ENCODE measurements around the gene SDK2.
"Not testable (repeated sequence)": the region's sequence is repeated elsewhere in the genome, so short reads cannot be mapped to it uniquely, and the experiment has no call there.

Gene SDK2

GRCh38 chr17:73336408-73337329 lies 307.6 kb downstream of the SDK2 start:
- no peak for DNase-seq

DNA sequence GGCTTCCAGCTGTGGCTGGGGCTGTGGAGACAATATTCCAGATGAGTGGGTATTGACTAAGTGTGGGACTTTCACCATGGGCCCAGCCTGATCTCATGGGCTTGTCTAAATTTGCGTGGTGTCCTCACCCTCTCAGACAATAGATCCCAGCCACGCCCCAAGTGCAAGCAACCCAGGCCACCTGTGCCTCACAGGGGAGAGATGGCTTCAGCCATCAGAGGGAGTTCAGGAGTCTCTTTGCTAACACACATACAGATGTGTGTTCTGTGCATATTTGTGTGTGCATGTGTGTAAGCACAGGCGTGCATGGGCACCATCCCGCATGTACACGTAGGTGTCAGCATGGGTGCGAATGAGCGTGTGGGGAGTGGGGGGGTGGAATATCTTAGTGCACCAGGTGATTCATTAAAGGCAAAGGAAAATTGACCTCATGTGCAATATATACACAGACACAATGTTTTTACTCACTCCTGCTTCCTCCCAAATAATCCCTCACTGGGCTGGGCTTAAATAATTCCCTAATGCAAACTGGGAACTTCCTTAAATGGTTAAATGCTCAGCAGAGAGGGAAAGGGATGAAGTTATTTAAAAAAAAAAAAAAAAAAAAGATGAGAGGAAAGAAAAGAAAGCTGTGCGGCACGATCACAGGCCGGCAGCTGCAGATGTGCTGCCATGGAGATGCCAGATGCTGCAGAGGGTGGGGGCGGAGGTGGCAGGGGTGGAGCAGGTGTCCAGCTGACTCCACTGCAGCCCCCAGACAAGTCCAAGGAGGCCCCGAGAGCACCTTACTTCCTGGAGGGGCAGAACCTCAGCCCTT lies 308.4 kb downstream of the SDK2 start:
- no peak for DNase-seq

- DNase-seq: no peak
Observed at GRCh38 chr17:73334771-73335513, 309.3 kb downstream of the SDK2 start.

DNA sequence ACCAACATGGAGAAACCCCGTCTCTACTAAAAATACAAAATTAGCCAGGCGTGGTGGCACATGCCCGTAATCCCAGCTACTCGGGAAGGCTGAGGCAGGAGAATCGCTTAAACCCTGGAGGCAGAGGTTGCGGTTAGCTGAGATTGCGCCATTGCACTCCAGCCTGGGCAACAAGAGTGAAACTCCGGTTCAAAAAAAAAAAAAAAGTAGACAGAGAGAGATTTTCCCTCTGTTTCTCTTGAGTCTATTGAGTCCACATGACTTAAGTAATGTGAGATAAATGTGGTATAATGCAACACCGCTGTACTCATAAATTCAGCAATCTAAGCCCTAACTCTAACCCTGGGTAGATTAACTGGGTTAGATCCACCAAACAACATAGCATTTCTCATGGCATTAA lies 310.8 kb downstream of the SDK2 start:
- not testable (repeated sequence) for DNase-seq

- no peak for DNase-seq
Observed at GRCh38 chr17:73331060-73331459, 313.2 kb downstream of the SDK2 start.

- no peak for DNase-seq
Observed at GRCh38 chr17:73327676-73328075, 316.6 kb downstream of the SDK2 start.

GRCh38 chr17:73325527-73325842 lies 318.8 kb downstream of the SDK2 start:
- no peak for DNase-seq

DNA sequence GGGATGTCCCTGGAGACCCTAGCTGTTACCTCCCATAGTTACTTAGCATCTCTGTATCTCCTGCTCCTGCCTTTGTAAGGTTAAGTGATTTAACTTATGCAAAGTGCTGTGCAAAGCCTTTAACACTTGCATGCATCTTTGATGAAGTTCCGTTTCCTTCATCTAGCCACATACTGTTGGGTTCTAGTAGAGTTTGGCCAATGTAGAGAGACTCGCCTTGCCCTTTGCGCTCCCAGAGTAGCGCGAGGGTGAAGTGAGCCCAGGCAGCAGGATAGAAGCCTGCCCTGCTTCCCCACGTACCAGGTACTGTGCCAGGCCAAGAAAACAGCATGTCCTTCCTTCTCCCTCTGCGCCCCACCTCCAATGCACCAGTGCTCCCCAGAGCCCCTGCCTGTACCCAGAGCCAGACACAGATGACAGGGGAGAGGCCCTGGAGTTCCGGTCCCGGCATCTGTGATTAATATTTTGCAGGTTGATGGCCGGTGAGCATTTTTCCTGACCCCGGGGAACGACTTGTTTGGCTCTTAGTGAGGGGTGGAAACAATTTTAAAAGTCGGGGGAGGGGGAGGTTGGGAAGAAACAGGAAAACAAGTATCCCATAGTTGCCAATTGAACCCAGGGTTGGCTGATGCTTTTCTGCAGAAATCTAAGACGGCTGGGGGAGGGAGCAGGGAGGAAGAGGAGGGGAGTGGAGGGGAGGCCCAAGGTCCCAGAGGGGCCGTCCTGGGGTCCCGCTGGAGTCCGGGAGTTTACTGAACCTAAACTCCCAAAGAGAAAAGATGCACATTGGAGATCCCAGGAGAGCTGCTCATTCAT lies 319.3 kb downstream of the SDK2 start:
- DNase-seq: no peak

GRCh38 chr17:73324160-73324475 lies 320.1 kb downstream of the SDK2 start:
- DNase-seq: no peak

DNA sequence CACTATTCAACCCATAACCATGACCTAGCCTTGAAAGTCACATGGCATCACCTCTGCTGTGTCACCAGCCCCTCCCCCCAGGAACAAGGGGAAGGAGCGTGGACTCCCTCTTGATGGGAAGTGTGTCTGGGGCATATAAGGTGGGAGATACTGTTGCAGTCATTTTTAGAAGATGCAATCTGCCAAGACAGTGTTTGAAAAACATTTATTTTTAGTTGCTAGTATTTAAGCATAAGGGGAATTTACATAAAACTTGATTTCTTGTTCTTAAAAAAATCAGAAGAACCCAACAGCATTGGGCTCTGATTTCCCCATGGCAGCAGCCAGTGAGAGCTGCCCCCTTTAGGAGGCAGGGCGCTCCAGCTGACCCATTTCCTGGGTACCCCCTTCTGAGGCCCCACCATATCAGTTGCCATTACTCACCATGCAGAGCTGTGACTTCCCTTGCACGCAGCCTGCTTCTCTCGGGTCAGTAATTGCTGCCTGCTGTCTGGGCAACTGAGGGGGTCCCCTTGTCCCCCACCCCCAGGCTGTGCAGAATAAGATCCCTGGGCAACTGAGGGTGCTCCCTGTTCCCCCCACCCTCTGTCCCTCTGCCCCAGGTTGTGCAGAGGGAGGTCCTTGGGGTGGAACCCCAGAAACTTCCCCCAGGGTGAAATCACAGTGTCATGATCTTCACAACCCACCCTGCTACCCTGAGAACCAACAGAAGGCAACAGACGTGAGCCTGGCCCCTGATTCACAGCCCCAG lies 320.7 kb downstream of the SDK2 start:
- DNase-seq: no peak

DNA sequence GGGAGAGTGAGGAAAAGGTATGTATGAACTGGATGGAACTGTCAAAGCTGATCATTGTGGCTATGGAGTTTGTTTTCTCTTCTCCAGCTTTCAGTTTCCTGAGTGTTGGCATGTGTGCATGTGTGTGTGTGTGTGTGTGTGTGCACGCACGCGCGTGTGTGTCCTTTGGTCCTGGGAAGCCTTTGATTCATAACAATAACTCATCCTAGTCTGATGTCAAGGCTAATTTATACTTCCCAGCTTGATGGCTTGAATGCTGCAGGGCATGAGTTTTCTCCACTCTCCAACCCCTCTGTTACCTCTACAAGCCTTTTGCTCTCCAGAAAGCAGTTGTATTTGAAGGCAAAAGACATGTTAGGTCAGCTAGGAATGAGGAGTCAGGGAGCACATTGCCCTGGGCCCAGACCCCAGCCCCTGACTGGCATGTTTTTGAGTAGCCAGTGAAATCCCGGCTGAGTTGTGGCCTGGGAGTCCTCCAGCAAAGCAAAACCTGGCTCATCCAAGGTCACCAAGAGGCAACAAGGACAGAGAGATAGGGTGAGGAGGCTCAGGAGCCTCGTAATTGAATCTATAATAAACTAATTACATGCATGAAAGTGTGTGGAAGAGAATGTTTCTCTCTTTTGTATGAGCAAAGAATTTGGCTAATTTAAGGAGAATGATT lies 323.5 kb downstream of the SDK2 start:
- DNase-seq: no peak

DNA sequence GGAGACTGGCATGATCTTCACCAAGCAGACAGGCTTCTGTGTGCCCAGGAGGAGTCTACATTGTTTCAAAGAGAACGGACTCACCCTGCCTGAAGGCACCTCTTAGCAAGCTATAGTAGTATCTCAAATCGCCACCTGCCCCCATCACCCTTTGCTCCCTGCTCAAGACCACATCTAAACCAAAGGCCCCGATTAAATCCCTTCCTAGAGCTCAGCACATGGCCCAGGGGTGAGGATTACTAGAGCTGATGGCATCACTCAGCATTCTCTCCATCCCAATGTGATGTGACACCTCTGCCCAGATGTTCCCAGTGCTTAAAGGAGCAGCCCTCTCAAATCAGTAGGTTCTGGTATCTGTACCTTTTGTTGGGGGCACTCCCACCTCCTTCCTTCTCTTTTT lies 324.5 kb downstream of the SDK2 start:
- no peak for DNase-seq

DNA sequence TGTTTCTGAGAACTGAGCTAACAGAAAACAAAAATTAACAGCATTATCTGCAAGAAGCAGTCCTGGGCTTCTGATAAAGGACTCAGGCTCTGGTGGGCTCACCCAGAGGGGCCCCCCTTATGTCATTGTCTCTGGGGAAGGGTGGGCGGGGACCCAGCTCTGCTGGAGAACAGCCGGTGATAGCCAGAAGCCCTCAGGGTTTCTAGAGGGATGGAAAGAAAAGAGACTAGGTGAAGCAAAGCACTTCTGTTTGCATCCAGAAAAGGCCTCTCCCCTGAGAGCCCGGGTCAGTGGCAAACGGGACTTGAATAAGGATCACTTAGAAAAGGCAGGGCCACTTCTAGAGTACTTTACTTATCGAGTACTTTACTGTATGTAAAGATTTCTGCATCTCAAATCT lies 325.4 kb downstream of the SDK2 start:
- no peak for DNase-seq

- no peak for DNase-seq
Observed at GRCh38 chr17:73318427-73318813, 325.8 kb downstream of the SDK2 start.

GRCh38 chr17:73317513-73318426 lies 326.5 kb downstream of the SDK2 start:
- DNase-seq: no peak

DNA sequence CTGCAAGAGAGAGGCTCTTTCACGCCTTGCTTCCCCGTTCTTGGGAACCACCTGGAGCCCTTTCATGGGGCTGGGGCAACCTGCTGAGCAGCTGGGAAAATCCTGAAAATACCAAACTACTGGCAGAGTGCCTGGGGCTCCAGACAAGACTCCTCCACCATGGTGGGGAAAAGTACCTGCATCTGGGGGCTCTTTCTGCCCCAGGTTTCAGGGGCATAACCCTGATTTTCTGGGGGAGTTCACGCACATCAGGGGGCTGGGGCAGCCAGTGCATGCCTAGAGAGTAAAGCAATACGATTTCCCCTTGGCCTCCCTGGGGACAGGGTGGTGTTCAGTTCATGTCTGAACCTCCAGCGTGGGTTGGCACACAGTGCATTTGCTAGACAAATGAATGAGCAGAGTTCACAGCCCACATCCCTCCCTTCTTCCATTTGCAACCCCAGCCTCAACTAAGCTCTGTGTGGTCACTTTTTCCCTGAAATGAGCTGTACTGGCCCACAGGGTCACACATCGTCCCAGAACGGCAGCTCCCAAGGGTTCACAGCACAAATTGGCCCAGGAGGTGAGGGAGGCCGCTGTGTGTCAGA lies 327.2 kb downstream of the SDK2 start:
- no peak for DNase-seq

DNA sequence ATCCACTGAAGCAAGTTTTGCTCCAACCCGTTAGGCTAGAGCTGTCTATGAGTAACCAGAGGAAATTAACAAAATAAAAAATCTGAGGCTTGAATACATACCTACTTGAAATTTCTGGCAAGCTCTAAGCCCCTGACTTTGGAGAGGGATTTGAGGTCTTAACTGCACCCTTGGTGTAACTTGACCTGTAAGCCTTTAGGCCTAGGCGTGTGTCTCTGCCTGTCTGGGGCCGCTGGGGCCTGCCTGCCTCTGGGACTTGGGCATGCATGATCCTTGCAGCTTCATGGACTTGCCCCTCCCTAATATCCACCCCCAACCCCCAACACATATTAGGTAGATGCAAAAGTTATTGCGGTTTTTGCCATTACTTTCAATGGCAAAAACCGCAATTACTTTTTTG lies 328.8 kb downstream of the SDK2 start:
- DNase-seq: no peak

DNA sequence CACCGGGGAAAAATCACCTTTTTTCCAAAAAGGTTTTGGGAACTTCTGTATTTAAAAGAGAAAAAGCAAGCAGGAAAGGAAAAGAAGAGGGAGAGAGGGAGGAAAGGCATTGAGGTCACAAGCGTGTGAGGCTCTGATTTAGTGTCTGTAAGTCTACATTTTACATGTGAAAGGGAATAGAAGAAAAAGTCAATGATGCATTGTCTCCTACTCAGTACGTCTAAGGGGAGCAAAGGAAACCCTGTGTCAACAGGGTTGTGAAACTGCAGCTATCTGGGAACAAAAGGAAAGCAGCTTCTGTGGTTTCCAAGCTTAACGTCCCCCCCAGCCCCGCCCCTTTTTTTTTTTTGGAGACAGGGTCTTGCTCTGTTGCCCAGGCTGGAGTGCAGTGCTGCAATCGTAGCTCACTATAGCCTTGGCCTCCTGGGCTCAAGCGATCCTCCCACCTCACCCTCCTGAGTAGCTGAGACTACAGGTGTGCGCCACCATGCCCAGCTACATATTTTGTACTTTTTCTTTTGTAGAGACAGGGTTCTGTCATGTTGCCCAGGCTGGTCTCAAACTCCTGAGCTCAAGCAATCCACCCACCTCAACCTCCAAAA lies 330.6 kb downstream of the SDK2 start:
- no peak for DNase-seq

- DNase-seq: not testable (repeated sequence)
Observed at GRCh38 chr17:73312887-73313286, 331.4 kb downstream of the SDK2 start.

Data from cortex of kidney (tissue), 1 donor.